CD14-positive monocyte (primary cell): ENCODE data around the gene TAP1. TPM values are rescaled to one million over a fixed set of nuclear protein-coding genes. Genes with fewer than 3 reads are reported as not detected.

Experiments used
- DNase-seq, 3 donors: peaks; one replicate each; pipeline ENCODE4 v3.0.0-alpha.2; 2011 to 2022
- H2AFZ ChIP-seq: 2 replicates; pipeline ENCODE4 v1.6.0; 2012; ENCODE audit warnings: mild to moderate bottlenecking, low read depth, low read length, inconsistent platforms; ENCODE audit not compliant: insufficient read depth, poor library complexity, severe bottlenecking
- H3K27ac ChIP-seq, 2 donors: 1 replicate in 1 of 2; 2 replicates in 1 of 2; pipeline ENCODE4 v1.5.1; 2012 to 2013; ENCODE audit warnings: low read length in 2 of 2, control low read depth in 1 of 2, inconsistent platforms in 1 of 2, low read depth in 1 of 2, mild to moderate bottlenecking in 1 of 2
- H3K27me3 ChIP-seq, 2 donors: one replicate each; pipeline versions ENCODE4 v1.6.0 to v1.6.1; 2011 to 2013; ENCODE audit warnings: low read length in 2 of 2; ENCODE audit not compliant: control insufficient read depth in 2 of 2, insufficient read depth in 2 of 2
- H3K36me3 ChIP-seq, 2 donors: replicated peaks in 1 of 2; 1 replicate in 1 of 2; 2 replicates in 1 of 2; pipeline versions ENCODE4 v1.5.1 to v1.6.1; 2012 to 2013; ENCODE audit warnings: low read length in 2 of 2, control low read depth in 1 of 2, inconsistent platforms in 1 of 2, mild to moderate bottlenecking in 1 of 2; ENCODE audit not compliant: insufficient read depth in 2 of 2, control insufficient read depth in 1 of 2
- H3K4me1 ChIP-seq, 2 donors: 1 replicate in 1 of 2; 2 replicates in 1 of 2; pipeline versions ENCODE4 v1.5.1 to v1.6.1; 2012 to 2013; ENCODE audit warnings: low read length in 2 of 2, control low read depth in 1 of 2, inconsistent platforms in 1 of 2, mild to moderate bottlenecking in 1 of 2, moderate library complexity in 1 of 2; ENCODE audit not compliant: insufficient read depth in 2 of 2, control insufficient read depth in 1 of 2
- H3K4me2 ChIP-seq: replicated peaks from 2 replicates; pipeline ENCODE3; 2012; ENCODE audit warnings: low read length, moderate library complexity, mild to moderate bottlenecking; ENCODE audit not compliant: poor library complexity, severe bottlenecking; ENCODE audit errors: extremely low read depth
- H3K4me3 ChIP-seq, 3 experiments: fragments of 200-600 bp in 1 of 3; sonication (generic) in 1 of 3; replicated peaks in 1 of 3; 1 replicate in 2 of 3; 2 replicates in 1 of 3; pipeline ENCODE4 v1.5.1; 2011 to 2013; ENCODE audit warnings: low read length in 3 of 3, mild to moderate bottlenecking in 3 of 3, control low read depth in 2 of 3, low read depth in 2 of 3, inconsistent platforms in 1 of 3, moderate library complexity in 1 of 3
- H3K79me2 ChIP-seq: 2 replicates; pipeline ENCODE4 v1.6.0; 2012; ENCODE audit warnings: mild to moderate bottlenecking, control low read depth, inconsistent platforms, low read length, moderate library complexity; ENCODE audit not compliant: insufficient read depth
- H3K9ac ChIP-seq: 2 replicates; pipeline ENCODE4 v1.6.0; 2017; ENCODE audit warnings: low read length, mild to moderate bottlenecking; ENCODE audit not compliant: insufficient read depth, poor library complexity, severe bottlenecking
- H3K9me3 ChIP-seq, 2 donors: replicated peaks in 1 of 2; 1 replicate in 1 of 2; 2 replicates in 1 of 2; pipeline versions ENCODE4 v1.5.1 to v1.6.1; 2012 to 2013; ENCODE audit warnings: low read length in 2 of 2, control low read depth in 1 of 2; ENCODE audit not compliant: control insufficient read depth in 1 of 2, insufficient read depth in 1 of 2
- H4K20me1 ChIP-seq: 2 replicates; pipeline ENCODE4 v1.6.0; 2012; ENCODE audit warnings: mild to moderate bottlenecking, low read length, control low read depth, moderate library complexity; ENCODE audit not compliant: insufficient read depth
- H3K27ac Mint-ChIP-seq, 7 donors: one replicate each; pipeline ENCODE4 v1.8.0; 2020; ENCODE audit warnings: mild to moderate bottlenecking in 7 of 7, mixed read lengths in 7 of 7, moderate library complexity in 6 of 7, inconsistent platforms in 2 of 7
- H3K27me3 Mint-ChIP-seq, 3 donors: one replicate each; pipeline ENCODE4 v1.8.0; 2021 to 2022; ENCODE audit warnings: low read depth in 3 of 3, mild to moderate bottlenecking in 3 of 3, mixed read lengths in 3 of 3, moderate library complexity in 3 of 3, inconsistent platforms in 1 of 3
- H3K36me3 Mint-ChIP-seq, 2 donors: one replicate each; pipeline ENCODE4 v1.8.0; 2020; ENCODE audit warnings: mixed read lengths in 2 of 2, inconsistent platforms in 1 of 2, mild to moderate bottlenecking in 1 of 2
- H3K4me1 Mint-ChIP-seq: one replicate; pipeline ENCODE4 v1.8.0; 2020; ENCODE audit warnings: mild to moderate bottlenecking, mixed read lengths
- H3K4me3 Mint-ChIP-seq, 2 donors: one replicate each; pipeline ENCODE4 v1.8.0; 2020; ENCODE audit warnings: mild to moderate bottlenecking in 2 of 2, mixed read lengths in 2 of 2, moderate library complexity in 1 of 2
- H3K9me3 Mint-ChIP-seq, 7 donors: one replicate each; pipeline ENCODE4 v1.8.0; 2020 to 2022; ENCODE audit warnings: mixed read lengths in 7 of 7, mild to moderate bottlenecking in 6 of 7, moderate library complexity in 6 of 7, inconsistent platforms in 2 of 7
- CTCF ChIP-seq: fragments of 200-600 bp; IDR thresholded peaks from one replicate; pipeline ENCODE4 v1.8.0; 2022; ENCODE audit warnings: antibody characterized with exemption, mild to moderate bottlenecking
- WGBS: methylation state at CpG from one replicate; pipeline ENCODE4 v1.1.5; 2013; ENCODE audit warnings: missing lambda C conversion rate; ENCODE audit not compliant: insufficient coverage; 5-methylcytosine and 5-hydroxymethylcytosine counted together
- intact Hi-C, 2 donors: fragments of 100-400 bp; cut with micrococcal nuclease; formaldehyde crosslinking; loops; one replicate each; pipeline versions ENCODE4 v1.15.0 to v1.15.1; 2023
- polyA plus RNA-seq, 3 donors: library from polyadenylated mRNA; depleted of rRNA in 1 of 3; unstranded in 2 of 3; stranded (reverse) in 1 of 3; fragments of 300-500 nt in 2 of 3; fragments of >200 nt in 1 of 3; fragmentation: Illumina TruSeq in 2 of 3; gene quantifications; 1 replicate in 2 of 3; 2 replicates in 1 of 3; pipeline ENCODE4 v1.2.3, GENCODE V29; 2012 to 2021

TAP1 gene
- polyA plus RNA-seq, 3 donors = 119 to 221 (median 204) TPM

GRCh38 chr6:32816746-32817204 lies 36.7 kb downstream of the TAP1 start, which contains the start of gene HLA-DOB:
TSS of gene HLA-DOB (minus strand) at chr6:32817002. CDS start at chr6:32816951, 51 bp downstream.
- H4K20me1 ChIP-seq = no peaks in the 10 kb centered on the region
- no peaks in the 10 kb centered on the region for H3K79me2 ChIP-seq
- Mint-ChIP-seq H3K27me3 (peaks cover 0 to 1% (median 0%) of the 10 kb centered on the region in 3 donors), H3K9me3 (no peaks in the 10 kb centered on the region), H3K36me3 (peaks cover 0 to 24% of the 10 kb centered on the region in 2 donors), H3K4me3 (peak within 1 kb of the TSS; percentile 48 to 56), H3K27ac (peak within 1 kb of the TSS in 4 of 7 donors; percentile 46 to 76 (median 66)), H3K4me1 (peaks cover 27% of the 10 kb centered on the region)
- intact Hi-C loops = no loop called here
- no peak for TF ChIP-seq CTCF
- no peaks in the 10 kb centered on the region for H3K36me3 ChIP-seq
- no peaks in the 10 kb centered on the region for H3K9me3 ChIP-seq
- no peak within 1 kb of the TSS for H3K4me2 ChIP-seq
- H2AFZ ChIP-seq = no peak within 1 kb of the TSS
- DNase-seq = peak; percentile 29 to 67 (median 43)
- H3K27me3 ChIP-seq = no peaks in the 10 kb centered on the region
- 100% methylated on average over 1 of the region's 3 CpGs for WGBS
- no peak within 1 kb of the TSS for H3K27ac ChIP-seq
- H3K4me3 ChIP-seq = no peak within 1 kb of the TSS
- H3K9ac ChIP-seq = no peak within 1 kb of the TSS
- H3K4me1 ChIP-seq = peaks cover 17 to 22% of the 10 kb centered on the region in 2 donors

- Mint-ChIP-seq H3K4me3 (no peak overlapping the region), H3K36me3 (peaks cover 0 to 24% of the 10 kb centered on the region in 2 donors), H3K9me3 (no peaks in the 10 kb centered on the region), H3K4me1 (peaks cover 19% of the 10 kb centered on the region), H3K27me3 (peaks cover 0 to 1% (median 0%) of the 10 kb centered on the region in 3 donors), H3K27ac (peak overlapping the region in 1 of 7 donors; percentile 55)
- Histone ChIP-seq H3K9me3 (no peaks in the 10 kb centered on the region), H3K4me1 (peaks cover 11 to 14% of the 10 kb centered on the region in 2 donors), H3K36me3 (no peaks in the 10 kb centered on the region), H4K20me1 (no peaks in the 10 kb centered on the region), H3K4me2 (no peak overlapping the region), H3K4me3 (no peak overlapping the region), H3K27ac (no peak overlapping the region), H3K27me3 (no peaks in the 10 kb centered on the region), H3K9ac (no peak overlapping the region), H3K79me2 (no peaks in the 10 kb centered on the region), H2AFZ (no peak overlapping the region)
- WGBS = no CpG with 5 or more reads among the region's 2 CpGs
- no peak for TF ChIP-seq CTCF
- intact Hi-C loops = no loop called here
- peak in 2 of 3 donors; percentile 15 to 59 for DNase-seq
These were observed 37.5 kb downstream of the TAP1 start for GRCh38 chr6:32815996-32816395.
